ENCODE measurements around the gene COL4A2.

DNA sequence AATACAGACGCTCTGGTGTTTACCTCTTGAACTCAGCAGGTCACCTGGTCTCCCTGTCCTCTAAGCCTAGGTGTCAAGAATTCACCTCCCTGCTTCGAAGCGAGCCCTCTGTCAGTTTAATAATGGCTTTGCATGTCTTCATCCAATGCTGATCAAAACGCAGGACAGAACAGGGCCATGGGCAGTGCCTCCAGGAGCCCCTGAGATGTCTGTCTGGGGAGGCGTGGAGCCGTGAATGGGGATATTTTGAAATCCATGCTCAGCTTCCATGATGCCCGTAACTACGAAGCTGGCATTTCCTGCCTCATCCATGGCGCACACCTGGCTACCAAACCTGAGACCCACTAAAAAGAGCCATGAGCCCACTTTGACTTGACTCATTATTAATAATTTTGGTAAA is 140.7 kb downstream of the COL4A2 start:
- TF ChIP-seq YY1 (IDR thresholded peaks at IDR 0.05; ENCODE audit: insufficient read depth, insufficient read length) (no peak), ZNF274 (IDR thresholded peaks at IDR 0.05; ENCODE audit: low read depth, low read length) (no peak), SUZ12 (IDR thresholded peaks at IDR 0.05; ENCODE audit: extremely low read depth, insufficient read depth, insufficient read length) (no peak)
